Calu3 (cell line): ENCODE data around the gene DGUOK. TPM values are rescaled to one million over a fixed set of nuclear protein-coding genes. Genes with fewer than 3 reads are reported as not detected.
A peak's percentile ranks its signal among the peaks of the same experiment; 100 is the strongest.

Experiments
- BruUV-seq: library from RNA; stranded (reverse); fragments of 400-500 nt; replicated peaks from 2 replicates; lab custom pipeline; 2021; lab: Mats Ljungman, UMichigan
- CTCF ChIA-PET: fragments of 300-600 bp; sonication (Branson Sonifier 250); formaldehyde crosslinking; loops from one replicate; lab custom pipeline; 2022; ENCODE audit warnings: antibody characterized with exemption; lab: Charles Lee
- DNase-seq: peaks from one replicate; pipeline ENCODE4 v3.0.0; 2022
- H3K27ac Mint-ChIP-seq: one replicate; pipeline ENCODE4 v1.8.0; 2022; ENCODE audit warnings: mixed read lengths; ENCODE audit not compliant: unreplicated experiment
- H3K27me3 Mint-ChIP-seq: one replicate; pipeline ENCODE4 v1.8.0; 2022; ENCODE audit warnings: mixed read lengths; ENCODE audit not compliant: unreplicated experiment
- H3K36me3 Mint-ChIP-seq: one replicate; pipeline ENCODE4 v1.8.0; 2022; ENCODE audit warnings: mild to moderate bottlenecking, moderate library complexity, mixed read lengths; ENCODE audit not compliant: insufficient read depth, unreplicated experiment
- H3K4me1 Mint-ChIP-seq: one replicate; pipeline ENCODE4 v1.8.0; 2022; ENCODE audit warnings: mild to moderate bottlenecking, low read depth, mixed read lengths; ENCODE audit not compliant: unreplicated experiment
- H3K4me3 Mint-ChIP-seq: one replicate; pipeline ENCODE4 v1.8.0; 2022; ENCODE audit warnings: mild to moderate bottlenecking, low read depth, moderate library complexity, mixed read lengths; ENCODE audit not compliant: unreplicated experiment
- H3K9me3 Mint-ChIP-seq: one replicate; pipeline ENCODE4 v1.8.0; 2022; ENCODE audit warnings: low read depth, mixed read lengths; ENCODE audit not compliant: unreplicated experiment
- CTCF ChIP-seq: fragments of 200-600 bp; IDR thresholded peaks from one replicate; pipeline ENCODE4 v1.8.0; 2022; ENCODE audit warnings: antibody characterized with exemption; ENCODE audit not compliant: unreplicated experiment
- intact Hi-C: fragments of 100-400 bp; cut with micrococcal nuclease; formaldehyde crosslinking; loops from one replicate; pipeline ENCODE4 v1.10.0; 2022; ENCODE audit not compliant: unreplicated experiment
- total RNA-seq: library from RNA; stranded (reverse); gene quantifications from 2 replicates; pipeline ENCODE4 v1.2.3, GENCODE V29; 2022

DGUOK gene
- total RNA-seq, 1 experiment from 2014 or later, result 78.6 TPM

- no TSS peak for BruUV-seq
Observed at GRCh38 chr2:73986085-73986681, 59.5 kb downstream of the DGUOK start.

GRCh38 chr2:73987109-73987947, 60.6 kb downstream of the DGUOK start:
- Mint-ChIP-seq H3K4me1 (peaks cover 61% of the 10 kb centered on the region), H3K36me3 (peaks cover 81% of the 10 kb centered on the region), H3K27ac (peak overlapping the region; percentile 74), H3K9me3 (peaks cover 6% of the 10 kb centered on the region), H3K4me3 (peak overlapping the region; percentile 81), H3K27me3 (no peaks in the 10 kb centered on the region)
- no peak for TF ChIP-seq CTCF
- peak; percentile 53 for DNase-seq
- intact Hi-C loops, result no loop called here
- BruUV-seq, result no TSS peak
- CTCF ChIA-PET, result interaction anchor here (0.9 to 2.6 kb wide), 9 partner anchors 8 to 163 kb away, joined by 3 to 5 read pairs (median 4); no protein-coding TSS in a partner anchor

More at GRCh38 chr2:73986085-73986681, 59.5 kb downstream of the DGUOK start:
- CTCF ChIA-PET, result interaction anchor here (0.9 to 2.6 kb wide), 4 partner anchors 10 to 159 kb away, joined by 3 to 5 read pairs (median 4); no protein-coding TSS in a partner anchor
- peaks cover 83% of the 10 kb centered on the region for H3K36me3 Mint-ChIP-seq
- no peaks in the 10 kb centered on the region for H3K27me3 Mint-ChIP-seq
- no peaks in the 10 kb centered on the region for H3K9me3 Mint-ChIP-seq
- H3K4me1 Mint-ChIP-seq, result peaks cover 66% of the 10 kb centered on the region
- H3K27ac Mint-ChIP-seq, result peak overlapping the region; percentile 74
- intact Hi-C loops, result no loop called here
- TF ChIP-seq CTCF, result no peak
- peak overlapping the region; percentile 81 for H3K4me3 Mint-ChIP-seq
- DNase-seq, result no peak

GRCh38 chr2:73987948-73988700, 61.4 kb downstream of the DGUOK start:
- Mint-ChIP-seq H3K27ac (no peak overlapping the region), H3K36me3 (peaks cover 76% of the 10 kb centered on the region), H3K4me1 (peaks cover 54% of the 10 kb centered on the region), H3K9me3 (peaks cover 6% of the 10 kb centered on the region), H3K4me3 (peak overlapping the region; percentile 81), H3K27me3 (no peaks in the 10 kb centered on the region)
- no peak for TF ChIP-seq CTCF
- CTCF ChIA-PET, result interaction anchor here (1.2 to 2.6 kb wide), 6 partner anchors 8 to 164 kb away, joined by 3 to 5 read pairs (median 4); no protein-coding TSS in a partner anchor
- BruUV-seq, result TSS peak; percentile 1
- no peak for DNase-seq
- intact Hi-C loops, result no loop called here

GRCh38 chr2:73989972-73990371, 63.3 kb downstream of the DGUOK start:
- CTCF ChIA-PET, result no interaction called here

More at GRCh38 chr2:73989972-73990371, 63.3 kb downstream of the DGUOK start:
- no peak overlapping the region for H3K27ac Mint-ChIP-seq
- H3K9me3 Mint-ChIP-seq, result peaks cover 6% of the 10 kb centered on the region
- H3K4me1 Mint-ChIP-seq, result peaks cover 61% of the 10 kb centered on the region
- intact Hi-C loops, result no loop called here
- BruUV-seq, result no TSS peak
- peaks cover 63% of the 10 kb centered on the region for H3K36me3 Mint-ChIP-seq
- H3K27me3 Mint-ChIP-seq, result no peaks in the 10 kb centered on the region
- no peak for DNase-seq
- TF ChIP-seq CTCF, result no peak
- no peak overlapping the region for H3K4me3 Mint-ChIP-seq
